ENCODE results near the gene FAM83B. TPM values are rescaled to one million over a fixed set of nuclear protein-coding genes. Genes with fewer than 3 reads are reported as not detected.

The FAM83B gene
- polyA plus RNA-seq, 1 of the 3 experiments (the other 2 are of a cell fraction): not detected

- no peaks in the 10 kb centered on the region for H3F3A ChIP-seq (replicated peaks; ENCODE audit: insufficient read depth)
- TF ChIP-seq GATA2 (CRISPR knock-in tag; IDR thresholded peaks at IDR 0.05) (no peak), FOXJ3 (CRISPR knock-in tag; IDR thresholded peaks at IDR 0.05) (no peak), SIN3A (IDR thresholded peaks at IDR 0.05; ENCODE audit: borderline replicate concordance, low read depth, low read length) (no peak), MAX (IDR thresholded peaks at IDR 0.05; ENCODE audit: low read depth) (no peak), EP300 (IDR thresholded peaks at IDR 0.05; ENCODE audit: borderline replicate concordance in 1 of 2, low read depth in 1 of 2, low read length in 1 of 2) (no peak), JUND (IDR thresholded peaks at IDR 0.05) (no peak), ELF1 (IDR thresholded peaks at IDR 0.05) (no peak), RCOR1 (IDR thresholded peaks at IDR 0.05; ENCODE audit: low read length) (no peak)
- no peak overlapping the region for H3K9ac ChIP-seq
- H3K4me1 ChIP-seq (ENCODE audit: control insufficient read depth in 1 of 2, insufficient read depth in 2 of 2, low read depth in 1 of 2, low read length in 1 of 2): no peaks in the 10 kb centered on the region
- H4K20me1 ChIP-seq (ENCODE audit: insufficient read depth): no peaks in the 10 kb centered on the region
- H2AFZ ChIP-seq (ENCODE audit: low read depth): no peak overlapping the region
- H3K27ac ChIP-seq (ENCODE audit: low read depth in 2 of 2, low read length in 1 of 2): no peak overlapping the region
- POLR2A ChIA-PET: no interaction called here
- no peaks in the 10 kb centered on the region for H3K9me2 ChIP-seq
- no peak overlapping the region for H3K4me2 ChIP-seq
- no peaks in the 10 kb centered on the region for H3K9me3 ChIP-seq
- DNase-seq: no peak
- H3K4me3 ChIP-seq (ENCODE audit: low read depth in 2 of 2, low read length in 1 of 2): no peak overlapping the region
- no peaks in the 10 kb centered on the region for H3K36me3 ChIP-seq (replicated peaks in 1 of 2; ENCODE audit: control insufficient read depth in 1 of 2, insufficient read depth in 2 of 2, low read length in 1 of 2)
- H3K79me2 ChIP-seq (ENCODE audit: insufficient read depth): no peaks in the 10 kb centered on the region
- WGBS (ENCODE audit: low lambda C conversion rate): 7% methylated on average over 1 of the region's 1 CpG
- CTCF ChIA-PET: no interaction called here
- no peaks in the 10 kb centered on the region for H3K27me3 ChIP-seq (ENCODE audit: insufficient read depth)
Observed at GRCh38 chr6:54893818-54894217, 47.2 kb downstream of the FAM83B start.

- Histone ChIP-seq H3K4me2 (no peak overlapping the region), H3K9me2 (no peaks in the 10 kb centered on the region), H4K20me1 (ENCODE audit: insufficient read depth) (no peaks in the 10 kb centered on the region), H2AFZ (ENCODE audit: low read depth) (no peak overlapping the region), H3K9me3 (no peaks in the 10 kb centered on the region), H3K4me1 (ENCODE audit: control insufficient read depth in 1 of 2, insufficient read depth in 2 of 2, low read depth in 1 of 2, low read length in 1 of 2) (no peaks in the 10 kb centered on the region), H3K36me3 (replicated peaks in 1 of 2; ENCODE audit: control insufficient read depth in 1 of 2, insufficient read depth in 2 of 2, low read length in 1 of 2) (no peaks in the 10 kb centered on the region), H3K9ac (no peak overlapping the region), H3K4me3 (ENCODE audit: low read depth in 2 of 2, low read length in 1 of 2) (no peak overlapping the region), H3K27me3 (ENCODE audit: insufficient read depth) (no peaks in the 10 kb centered on the region), H3K79me2 (ENCODE audit: insufficient read depth) (no peaks in the 10 kb centered on the region), H3F3A (replicated peaks; ENCODE audit: insufficient read depth) (no peaks in the 10 kb centered on the region), H3K27ac (ENCODE audit: low read depth in 2 of 2, low read length in 1 of 2) (no peak overlapping the region)
- TF ChIP-seq IRF3 (IDR thresholded peaks at IDR 0.05; ENCODE audit: low read depth, low read length) (no peak), CHD2 (IDR thresholded peaks at IDR 0.05; ENCODE audit: low read length, partially characterized antibody) (no peak), TCF12 (IDR thresholded peaks at IDR 0.05) (no peak), GATA2 (CRISPR knock-in tag; IDR thresholded peaks at IDR 0.05) (no peak), POLR2AphosphoS5 (IDR thresholded peaks at IDR 0.05; ENCODE audit: low read depth, low read length) (no peak), PBX3 (IDR thresholded peaks at IDR 0.05) (no peak), MXI1 (IDR thresholded peaks at IDR 0.05; ENCODE audit: low read depth, low read length) (no peak), JUND (IDR thresholded peaks at IDR 0.05) (no peak), TEAD4 (IDR thresholded peaks at IDR 0.05; ENCODE audit: borderline replicate concordance, insufficient read depth) (no peak), CTCF (IDR thresholded peaks at IDR 0.05) (no peak)
- WGBS (ENCODE audit: low lambda C conversion rate): 5% methylated on average over 3 of the region's 3 CpGs
- CTCF ChIA-PET: no interaction called here
- POLR2A ChIA-PET: no interaction called here
- DNase-seq: no peak
Observed at GRCh38 chr6:54896302-54896701, 49.7 kb downstream of the FAM83B start.

Data from SK-N-SH (cell line).